HG02623 (cell line): ENCODE data around the gene FHOD1.

Source experiments
- ATAC-seq: cut with Tn5 transposase; IDR thresholded peaks from one replicate; pipeline ENCODE4 v1.9.1; 2021; ENCODE audit warnings: moderate library complexity; ENCODE audit not compliant: unreplicated experiment

FHOD1 gene

GRCh38 chr16:67236563-67237395, 10.5 kb downstream of the FHOD1 start:
- no peak for ATAC-seq

DNA sequence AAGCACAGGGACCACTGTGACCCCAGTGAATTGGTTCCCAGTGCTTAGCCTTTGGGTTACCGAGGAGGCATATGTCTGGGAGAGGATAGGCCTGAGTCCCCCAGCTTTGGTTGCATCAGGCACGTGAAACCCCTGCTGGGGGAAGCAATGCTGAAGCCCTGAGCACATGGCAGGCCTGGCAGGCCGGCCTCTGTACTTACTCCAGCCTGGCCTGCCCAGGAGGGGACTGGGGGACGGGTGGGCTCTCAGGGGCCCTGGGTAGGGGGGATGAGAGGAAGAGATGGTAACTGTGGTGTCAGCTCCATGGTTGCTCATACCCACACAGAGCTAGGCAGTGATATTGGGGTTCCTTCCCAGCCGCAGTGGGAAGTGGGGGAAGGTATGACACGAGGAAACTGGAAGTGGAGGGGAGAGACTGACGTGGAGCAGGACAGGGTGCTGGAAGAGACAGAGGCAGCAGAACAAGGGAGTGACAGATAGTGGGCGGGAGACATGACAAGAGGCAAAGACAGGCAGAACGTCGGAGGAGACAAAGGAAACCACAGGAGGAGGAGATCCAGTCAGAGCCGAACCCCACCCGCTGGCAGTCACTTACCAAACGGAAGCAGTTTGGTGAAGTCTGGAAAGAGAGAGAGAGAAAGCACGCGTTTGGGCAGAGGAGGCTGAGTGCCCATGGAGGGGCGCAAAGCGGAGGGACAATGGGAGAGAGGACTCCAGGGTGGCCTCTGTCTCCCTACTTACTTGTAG, 11.3 kb downstream of the FHOD1 start:
- no peak for ATAC-seq

DNA sequence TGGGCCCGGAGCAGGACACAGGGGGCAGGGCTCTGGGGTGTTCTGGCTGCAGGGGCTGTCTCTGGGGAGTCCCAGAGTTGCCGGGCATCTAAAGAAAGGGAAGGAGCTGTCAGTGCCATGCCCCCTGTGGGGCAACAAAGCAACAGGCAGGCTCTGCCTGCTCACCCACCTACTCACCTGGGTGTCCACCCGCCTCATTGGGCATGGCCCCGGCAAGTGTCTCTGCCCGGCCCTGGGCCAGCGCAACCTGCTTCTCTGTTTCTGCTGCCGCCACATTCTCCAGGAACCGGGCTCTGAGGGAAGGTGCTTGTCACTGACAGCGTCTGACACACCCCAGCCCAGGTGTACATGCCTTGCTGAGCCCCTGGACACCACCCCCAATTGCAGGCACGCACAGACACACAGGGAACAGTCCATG, 13.1 kb downstream of the FHOD1 start:
- ATAC-seq, result no peak

DNA sequence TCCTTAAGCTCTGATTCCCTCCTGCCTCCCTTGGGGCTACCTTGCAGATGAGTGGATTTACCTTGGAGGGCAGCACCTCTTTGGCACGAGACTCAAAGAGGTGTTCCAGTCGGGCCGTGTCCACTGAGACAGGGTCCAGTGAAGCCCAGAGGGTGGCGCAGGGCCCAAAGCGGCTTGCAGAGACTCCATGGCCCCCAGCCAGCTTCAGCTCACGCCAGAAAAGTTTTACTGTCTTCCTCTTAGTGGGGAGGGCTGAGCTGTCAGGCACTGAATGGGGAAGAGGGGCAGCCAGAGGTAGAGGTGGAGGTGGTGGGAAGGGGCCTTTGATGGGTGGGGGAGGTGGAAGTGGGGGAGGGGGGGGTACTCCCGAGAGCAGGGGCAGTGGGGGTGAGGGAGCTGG, 13.7 kb downstream of the FHOD1 start:
- no peak for ATAC-seq

- ATAC-seq, result no peak
Measured at GRCh38 chr16:67230809-67231660, 16.2 kb downstream of the FHOD1 start.

GRCh38 chr16:67229906-67230808, 17.1 kb downstream of the FHOD1 start:
- no peak for ATAC-seq

DNA sequence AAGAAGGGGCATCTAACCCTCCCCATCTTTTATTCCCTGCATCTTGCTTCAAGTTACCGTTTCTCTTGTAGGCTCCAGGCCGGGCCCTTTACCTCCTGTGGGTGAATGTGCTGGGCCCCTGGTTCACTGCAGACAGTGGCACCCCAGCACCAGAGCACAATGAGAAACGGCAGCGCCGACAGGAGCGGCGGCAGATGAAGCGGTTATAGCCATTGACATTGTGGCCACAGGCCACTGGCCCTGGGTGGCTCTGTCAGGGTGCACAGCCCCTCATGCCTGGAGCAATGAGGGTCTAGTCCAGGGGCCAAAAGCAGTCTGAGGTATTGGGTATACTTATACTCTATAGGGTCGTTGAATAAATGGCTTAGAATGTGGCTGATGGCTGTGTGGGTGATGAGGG, 18.4 kb downstream of the FHOD1 start:
- ATAC-seq, result no peak

GRCh38 chr16:67228034-67228785, 19.1 kb downstream of the FHOD1 start:
- ATAC-seq, result no peak

DNA sequence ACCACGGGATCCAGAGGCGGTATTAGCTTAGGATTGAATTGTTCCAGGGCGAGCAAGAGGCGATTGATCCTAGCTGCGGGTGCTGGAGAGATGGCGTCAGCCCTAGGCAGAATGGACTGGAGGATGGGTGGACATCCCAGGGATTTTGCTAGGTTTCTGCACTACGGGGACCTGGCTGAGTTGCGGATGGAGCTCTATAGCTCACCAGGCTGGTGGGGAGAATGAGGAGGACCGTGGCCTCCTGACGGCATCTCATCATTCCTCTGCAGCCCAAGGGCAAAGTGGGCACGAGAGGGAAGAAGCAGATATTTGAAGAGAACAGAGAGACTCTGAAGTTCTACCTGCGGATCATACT, 19.7 kb downstream of the FHOD1 start:
- no peak for ATAC-seq

- peak; percentile 94 for ATAC-seq
Measured at GRCh38 chr16:67226804-67227566, 20.3 kb downstream of the FHOD1 start, which contains the start of gene TMEM208. TSS of gene TMEM208 (plus strand) at chr16:67227130. CDS start at chr16:67227219, 89 bp downstream.

DNA sequence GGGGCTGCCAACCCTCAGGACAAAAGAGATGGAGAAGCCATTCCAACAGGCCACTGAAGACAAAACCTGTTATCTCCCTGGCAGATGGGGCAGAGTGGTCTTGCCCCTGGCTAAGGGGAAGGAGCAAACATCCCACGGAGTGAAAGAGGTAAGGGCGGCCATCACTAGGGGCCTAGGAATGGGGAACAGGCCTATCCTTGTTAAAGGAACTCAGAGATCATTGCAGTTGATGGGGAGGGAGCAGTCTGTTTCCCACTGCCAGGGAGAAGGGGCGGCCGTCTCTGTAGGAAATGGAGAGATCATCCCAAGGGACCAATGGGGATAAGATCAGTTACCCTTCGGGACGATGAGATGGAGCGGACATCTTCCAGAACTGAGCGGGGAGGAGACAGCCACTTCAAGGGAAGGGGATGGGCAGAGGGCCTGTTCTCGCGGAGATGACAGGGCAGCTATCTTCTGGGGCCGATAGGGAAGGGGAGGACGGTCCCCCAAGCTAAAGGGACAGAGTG, 20.9 kb downstream of the FHOD1 start:
- no peak for ATAC-seq

DNA sequence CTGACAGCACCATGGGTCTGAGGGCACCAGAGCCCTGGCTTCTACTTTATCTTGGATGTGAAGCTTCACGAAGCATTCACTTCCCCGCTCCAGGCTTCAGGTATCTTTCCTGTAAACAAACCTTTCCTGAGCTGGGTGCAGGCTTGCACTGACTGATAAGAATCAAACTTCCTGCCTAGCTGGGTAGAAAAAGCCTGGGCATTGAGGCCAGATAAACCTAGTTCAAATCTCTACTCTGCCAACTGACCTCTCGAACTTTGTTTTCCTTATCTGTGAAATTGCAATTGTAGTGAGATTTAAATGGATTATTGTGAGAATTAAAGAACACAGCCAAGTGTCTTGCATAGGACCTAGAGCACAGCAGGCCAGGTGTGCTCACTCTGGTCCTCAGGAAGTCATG, 23.3 kb downstream of the FHOD1 start:
- no peak for ATAC-seq

DNA sequence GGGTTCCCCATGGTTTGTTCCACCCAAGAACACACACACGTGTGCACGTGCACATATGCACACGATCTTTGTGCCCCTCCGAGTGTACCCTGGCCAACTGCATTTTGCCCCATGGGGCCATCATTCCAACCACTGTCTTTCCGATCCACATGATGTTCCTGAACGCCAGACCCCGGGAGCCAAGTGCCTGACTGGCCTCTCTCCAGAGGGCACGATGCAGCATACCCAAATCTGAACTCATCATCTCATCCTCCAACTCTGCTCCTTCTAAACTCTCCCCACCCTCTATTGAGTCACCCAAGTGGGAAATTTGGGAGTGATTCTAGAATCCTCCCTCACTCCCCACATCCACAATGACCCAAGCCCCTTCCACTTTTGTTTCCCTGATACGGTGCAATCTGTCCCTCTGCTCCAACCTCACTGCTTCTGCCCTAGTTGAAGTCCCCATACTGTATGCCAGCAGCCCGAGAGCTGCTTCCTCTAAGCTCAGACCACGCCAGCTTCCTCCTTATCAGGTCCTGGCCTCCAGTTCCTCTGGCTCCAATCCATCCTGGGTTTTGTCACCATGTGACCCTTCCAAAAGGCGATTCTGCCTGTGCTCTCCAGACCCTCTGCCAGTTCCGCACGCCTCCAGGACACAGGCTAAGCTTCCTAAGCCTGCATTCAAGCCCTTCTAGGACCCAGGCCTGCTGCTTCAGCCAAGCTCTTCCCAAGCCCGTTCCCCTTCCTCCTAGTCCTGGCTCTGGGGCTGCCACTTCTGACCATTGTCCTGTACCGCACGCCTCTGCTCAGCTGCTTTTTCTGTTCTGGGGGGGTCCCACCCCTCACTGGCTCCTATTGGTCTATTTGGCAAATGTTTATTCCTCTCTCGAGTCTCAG, 30.4 kb downstream of the FHOD1 start:
- no peak for ATAC-seq

- ATAC-seq, result no peak
Measured at GRCh38 chr16:67215706-67216105, 31.6 kb downstream of the FHOD1 start.

DNA sequence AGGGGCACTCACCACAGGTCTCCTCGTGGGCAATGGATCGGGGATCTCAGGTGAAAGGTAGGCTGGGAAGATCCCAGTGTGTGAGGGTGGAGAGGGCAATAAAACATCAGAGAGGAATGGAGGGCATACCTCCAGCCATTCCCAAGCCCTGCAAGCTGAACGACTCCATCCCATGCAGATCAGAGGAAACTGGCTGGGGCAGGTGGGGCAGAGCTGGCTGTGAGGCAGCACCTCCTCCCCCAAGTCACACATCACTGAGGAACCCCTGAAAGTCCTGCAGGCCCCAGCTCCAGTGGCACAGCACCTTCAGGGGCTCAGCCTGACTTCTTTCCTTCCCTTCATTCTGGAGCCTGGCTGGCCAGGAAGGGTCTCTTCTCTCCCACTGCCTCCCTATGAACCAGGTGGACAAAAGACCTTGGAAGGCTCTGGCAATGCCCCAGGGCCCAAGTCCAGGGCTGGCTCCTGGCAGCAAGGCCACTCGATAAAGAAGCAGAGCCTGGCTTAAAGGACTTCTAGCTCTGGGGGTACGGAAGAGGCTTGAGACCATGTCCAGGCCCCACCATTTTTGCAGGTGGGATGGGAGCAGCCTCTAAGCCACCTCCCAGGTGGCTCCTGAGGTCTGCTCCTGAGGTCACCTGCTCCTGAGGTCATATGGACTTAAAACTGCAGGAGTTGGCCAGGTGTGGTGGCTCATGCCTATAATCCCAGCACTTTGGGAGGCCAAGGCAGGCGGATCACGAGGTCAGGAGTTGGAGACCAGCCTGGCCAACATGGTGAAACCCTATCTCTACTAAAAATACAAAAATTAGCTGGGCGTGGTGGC, 33.9 kb downstream of the FHOD1 start:
- ATAC-seq, result no peak

- no peak for ATAC-seq
Measured at GRCh38 chr16:67212766-67213165, 34.5 kb downstream of the FHOD1 start.

GRCh38 chr16:67211674-67212073, 35.6 kb downstream of the FHOD1 start:
- no peak for ATAC-seq
